HG02623 (cell line): Measurements from ENCODE around the gene STARD7.
"Not testable (repeated sequence)": the region's sequence is repeated elsewhere in the genome, so short reads cannot be mapped to it uniquely, and the experiment has no call there.

Source experiments
- ATAC-seq: cut with Tn5 transposase; IDR thresholded peaks from one replicate; pipeline ENCODE4 v1.9.1; 2021; ENCODE audit warnings: moderate library complexity; ENCODE audit not compliant: unreplicated experiment

The STARD7 gene

GRCh38 chr2:96167407-96168013, 41.1 kb downstream of the STARD7 start:
- ATAC-seq, result no peak

- peak; percentile 66 for ATAC-seq
These were observed 44.0 kb downstream of the STARD7 start for GRCh38 chr2:96164459-96165184.

GRCh38 chr2:96163768-96164429, 44.7 kb downstream of the STARD7 start:
- ATAC-seq, result peak; percentile 54

GRCh38 chr2:96163415-96163767, 45.2 kb downstream of the STARD7 start:
- no peak for ATAC-seq

GRCh38 chr2:96161898-96162297, 46.7 kb downstream of the STARD7 start:
- ATAC-seq, result no peak

GRCh38 chr2:96160366-96160765, 48.3 kb downstream of the STARD7 start:
- not testable (repeated sequence) for ATAC-seq

- ATAC-seq, result no peak
These were observed 49.4 kb downstream of the STARD7 start for GRCh38 chr2:96159084-96159830.

GRCh38 chr2:96158554-96158940, 50.1 kb downstream of the STARD7 start:
- ATAC-seq, result no peak

GRCh38 chr2:96157649-96158553, 50.7 kb downstream of the STARD7 start:
- ATAC-seq, result peak; percentile 47

GRCh38 chr2:96156926-96157648, 51.5 kb downstream of the STARD7 start:
- ATAC-seq, result peak; percentile 11

- no peak for ATAC-seq
These were observed 52.4 kb downstream of the STARD7 start for GRCh38 chr2:96156011-96156820.

GRCh38 chr2:96154506-96155380, 53.9 kb downstream of the STARD7 start:
- ATAC-seq, result no peak

- no peak for ATAC-seq
These were observed 54.6 kb downstream of the STARD7 start for GRCh38 chr2:96153991-96154431.

GRCh38 chr2:96153291-96153713, 55.3 kb downstream of the STARD7 start:
- ATAC-seq, result no peak

- ATAC-seq, result no peak
These were observed 56.1 kb downstream of the STARD7 start for GRCh38 chr2:96152304-96153161.

- no peak for ATAC-seq
These were observed 56.9 kb downstream of the STARD7 start for GRCh38 chr2:96151595-96152303.
